GM12892 (cell line): ENCODE results near the gene HTR3B.

Source experiments
- POLR2A ChIP-seq: IDR thresholded peaks from 2 replicates; pipeline ENCODE4 v1.6.1; 2011; ENCODE audit warnings: low read depth, low read length, control low read depth
- POLR2AphosphoS5 ChIP-seq: IDR thresholded peaks from 2 replicates; pipeline ENCODE4 v1.6.1; 2011; ENCODE audit warnings: low read depth, low read length, control low read depth
- TAF1 ChIP-seq: IDR thresholded peaks from 2 replicates; pipeline ENCODE4 v1.6.1; 2011; ENCODE audit warnings: low read depth, mild to moderate bottlenecking, control low read depth, low read length, borderline replicate concordance

DNA sequence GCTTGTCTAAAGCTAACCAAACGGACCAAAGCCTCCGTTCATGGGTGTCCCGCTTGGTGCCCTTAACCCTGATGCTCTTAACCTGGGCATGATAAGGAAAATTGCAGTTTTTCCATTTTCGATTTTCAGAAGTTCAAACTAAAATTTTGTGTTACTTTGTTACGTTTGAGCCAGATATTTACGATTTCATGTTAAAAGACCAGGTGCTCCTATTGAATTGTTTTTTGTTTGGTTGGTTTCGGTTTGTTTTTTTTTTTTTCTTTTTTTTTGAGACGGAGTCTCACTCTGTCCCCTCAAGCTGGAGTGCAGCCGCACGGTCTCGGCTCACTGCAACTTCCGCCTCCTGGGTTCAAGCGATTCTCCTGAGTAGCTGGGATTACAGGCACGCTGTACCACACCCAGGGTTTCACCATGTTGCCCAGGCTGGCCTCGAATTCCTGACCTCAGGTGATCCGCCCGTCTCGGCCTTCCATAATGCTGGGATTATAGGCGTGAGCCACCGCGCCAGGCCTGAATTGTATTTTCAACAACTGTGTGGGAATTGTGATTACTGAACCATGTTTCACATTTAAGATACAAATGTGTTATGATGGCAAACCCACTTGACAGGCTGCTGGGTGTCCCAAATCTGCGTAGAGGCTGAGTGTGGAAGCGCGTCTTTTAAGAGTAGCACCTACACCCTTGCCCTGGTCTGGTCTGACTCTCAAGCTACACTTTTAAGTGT, 28.4 kb upstream of the HTR3B start:
- no peak for TF ChIP-seq POLR2A
- no peak for TF ChIP-seq TAF1
- TF ChIP-seq POLR2AphosphoS5 = no peak
